LNCaP clone FGC (cell line): ENCODE measurements around the gene TMEM116.
"Not testable (repeated sequence)": the region's sequence is repeated elsewhere in the genome, so short reads cannot be mapped to it uniquely, and the experiment has no call there.

ENCODE experiments used
- DNase-seq: peaks from one replicate; pipeline ENCODE4 v3.0.0-alpha.2; 2011; ENCODE audit warnings: low read depth
- H3K4me3 ChIP-seq: 2 replicates; pipeline ENCODE4 v1.5.1; 2011; ENCODE audit warnings: mild to moderate bottlenecking, low read depth, low read length, control low read depth
- TF ChIP-seq, protein P1 (sequence below): IDR thresholded peaks from 2 replicates; pipeline ENCODE4 v1.5.1; 2012; ENCODE audit warnings: mild to moderate bottlenecking; ENCODE audit not compliant: control insufficient read depth, insufficient read depth; ENCODE audit errors: extremely low read depth

Gene TMEM116

DNA sequence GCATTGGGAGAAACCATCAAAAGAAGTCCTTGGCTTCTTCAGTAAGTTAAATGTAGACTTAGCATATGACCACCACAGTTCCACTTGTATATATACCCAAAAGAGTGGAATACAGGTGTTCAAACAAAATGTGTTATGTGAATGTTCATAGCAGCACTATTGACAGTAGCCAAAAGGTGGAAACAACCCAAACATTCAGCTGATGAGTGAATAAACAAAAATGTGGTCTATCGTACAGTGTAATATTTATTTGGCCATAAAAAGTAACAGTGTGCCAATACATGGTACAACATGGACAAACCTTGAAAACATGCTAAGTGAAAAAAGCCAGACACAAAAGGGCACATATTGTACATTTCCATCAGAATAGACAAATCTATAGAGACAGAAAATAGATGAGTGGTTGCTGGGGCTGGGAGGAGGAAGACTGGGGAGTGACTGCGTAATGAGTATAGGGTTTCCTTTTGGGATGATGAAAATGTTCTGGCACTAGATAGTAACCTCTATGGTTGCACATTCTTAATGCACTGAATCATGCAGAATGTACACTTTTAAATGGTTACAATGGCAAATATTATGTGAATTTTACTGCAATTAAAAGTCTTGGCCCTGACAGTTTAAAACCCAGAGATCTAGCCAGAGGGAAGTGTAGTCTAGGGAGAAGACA, 5.7 kb upstream of the TMEM116 start:
- peak; percentile 94 for DNase-seq
- H3K4me3 ChIP-seq = no peak overlapping the region
- TF ChIP-seq, protein P1, sequence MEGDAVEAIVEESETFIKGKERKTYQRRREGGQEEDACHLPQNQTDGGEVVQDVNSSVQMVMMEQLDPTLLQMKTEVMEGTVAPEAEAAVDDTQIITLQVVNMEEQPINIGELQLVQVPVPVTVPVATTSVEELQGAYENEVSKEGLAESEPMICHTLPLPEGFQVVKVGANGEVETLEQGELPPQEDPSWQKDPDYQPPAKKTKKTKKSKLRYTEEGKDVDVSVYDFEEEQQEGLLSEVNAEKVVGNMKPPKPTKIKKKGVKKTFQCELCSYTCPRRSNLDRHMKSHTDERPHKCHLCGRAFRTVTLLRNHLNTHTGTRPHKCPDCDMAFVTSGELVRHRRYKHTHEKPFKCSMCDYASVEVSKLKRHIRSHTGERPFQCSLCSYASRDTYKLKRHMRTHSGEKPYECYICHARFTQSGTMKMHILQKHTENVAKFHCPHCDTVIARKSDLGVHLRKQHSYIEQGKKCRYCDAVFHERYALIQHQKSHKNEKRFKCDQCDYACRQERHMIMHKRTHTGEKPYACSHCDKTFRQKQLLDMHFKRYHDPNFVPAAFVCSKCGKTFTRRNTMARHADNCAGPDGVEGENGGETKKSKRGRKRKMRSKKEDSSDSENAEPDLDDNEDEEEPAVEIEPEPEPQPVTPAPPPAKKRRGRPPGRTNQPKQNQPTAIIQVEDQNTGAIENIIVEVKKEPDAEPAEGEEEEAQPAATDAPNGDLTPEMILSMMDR = no peak

DNA sequence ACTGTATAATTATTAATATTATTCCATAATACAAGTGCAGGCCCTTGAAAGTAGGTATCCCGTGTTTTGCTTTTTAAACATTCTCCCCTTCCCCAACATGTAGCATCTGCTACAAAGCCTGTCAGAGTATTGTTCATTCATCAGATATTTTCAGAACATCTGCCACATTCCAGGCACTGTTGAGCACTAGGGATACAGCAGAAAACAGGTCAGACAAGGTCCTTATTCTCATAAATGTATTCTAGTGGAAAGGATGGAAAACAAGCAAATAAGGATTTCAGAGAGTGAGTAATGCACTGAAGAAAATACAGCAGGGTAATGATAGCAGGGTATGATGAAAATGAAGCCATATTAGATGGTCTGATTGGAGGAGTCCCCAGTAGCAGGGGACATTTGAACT, 4.1 kb upstream of the TMEM116 start:
- no peak for DNase-seq
- H3K4me3 ChIP-seq = no peak overlapping the region
- TF ChIP-seq, protein P1 = no peak

DNA sequence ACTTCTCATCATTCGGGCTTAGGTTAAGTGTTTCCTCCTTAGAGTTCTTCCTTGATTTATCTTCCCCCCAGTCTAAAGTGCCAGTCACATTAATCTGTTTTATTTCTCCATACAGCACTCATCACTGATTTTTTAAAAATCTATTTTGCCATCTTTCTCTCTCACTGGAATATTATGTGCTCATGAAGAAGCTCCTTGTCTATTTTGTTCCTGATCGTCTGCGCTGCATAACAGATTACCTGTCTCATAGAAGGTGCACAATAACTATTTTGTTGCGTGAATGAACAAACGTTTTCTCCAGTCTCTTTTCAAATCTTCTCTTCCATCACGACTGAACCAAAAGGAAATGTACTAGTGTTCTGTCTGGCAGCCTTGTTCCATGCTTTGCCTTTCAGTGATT, 3.0 kb upstream of the TMEM116 start:
- DNase-seq = no peak
- no peak overlapping the region for H3K4me3 ChIP-seq
- TF ChIP-seq, protein P1 = no peak

DNA sequence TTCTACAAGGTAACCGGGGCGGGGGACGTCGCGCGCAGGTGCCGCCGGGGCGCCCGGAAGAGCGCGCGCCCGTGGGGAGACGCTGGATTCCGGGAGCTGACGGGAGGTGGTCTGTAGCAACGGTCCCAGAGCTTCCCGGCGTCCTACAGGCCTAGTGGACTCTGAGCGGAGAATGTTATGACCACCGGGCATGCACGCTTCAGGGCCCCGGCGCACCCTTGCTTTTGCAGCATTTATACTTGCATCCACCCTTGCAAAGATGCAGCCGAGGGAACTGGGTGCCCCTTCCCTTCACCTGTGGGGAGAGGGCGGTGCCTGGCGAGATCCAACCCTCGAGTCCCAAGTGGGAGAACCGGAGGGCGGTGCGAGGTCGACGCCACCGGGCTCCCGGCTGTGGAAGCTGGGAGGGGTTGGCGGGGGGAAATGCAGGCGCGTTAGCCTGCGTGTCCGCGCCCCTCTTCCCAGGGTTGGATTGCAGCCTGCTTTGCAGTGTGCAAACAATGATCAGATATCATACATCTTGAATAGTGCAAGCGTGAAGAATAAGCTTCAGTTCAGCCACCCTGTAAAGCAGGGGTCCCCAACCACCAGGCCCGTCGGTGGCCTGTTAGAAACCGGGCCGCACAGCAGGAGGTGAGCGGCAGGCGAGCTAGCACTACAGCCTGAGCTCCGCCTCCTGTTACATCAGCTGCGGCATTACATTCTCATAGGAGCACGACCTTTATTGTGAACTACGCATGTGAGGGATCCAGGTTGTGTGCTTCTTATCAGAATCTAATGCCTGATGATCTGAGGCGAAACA, 837 bp upstream of the TMEM116 start:
- H3K4me3 ChIP-seq = peak overlapping the region; percentile 79
- TF ChIP-seq, protein P1 = no peak
- DNase-seq = peak; percentile 78

DNA sequence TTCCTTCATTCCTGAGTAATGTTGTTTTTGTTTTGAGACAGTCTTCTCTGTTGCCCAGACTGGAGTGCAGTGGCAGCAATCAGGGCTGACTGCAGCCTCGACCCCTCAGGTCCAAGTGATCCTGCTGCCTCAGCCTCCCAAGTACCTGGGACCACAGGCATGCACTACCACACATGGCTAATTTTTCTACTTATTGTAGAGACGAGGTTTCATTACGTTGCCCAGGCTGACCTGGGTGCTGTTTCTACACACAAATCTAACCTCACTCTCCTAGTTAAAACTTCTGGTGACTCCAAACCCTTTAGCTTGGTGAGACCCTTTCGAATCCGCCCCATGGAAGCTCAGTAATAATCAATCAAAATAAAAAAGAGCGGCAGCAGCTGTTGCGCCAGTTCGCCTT, 1.3 kb downstream of the TMEM116 start:
- TF ChIP-seq, protein P1 = no peak
- peak overlapping the region; percentile 79 for H3K4me3 ChIP-seq
- no peak for DNase-seq

DNA sequence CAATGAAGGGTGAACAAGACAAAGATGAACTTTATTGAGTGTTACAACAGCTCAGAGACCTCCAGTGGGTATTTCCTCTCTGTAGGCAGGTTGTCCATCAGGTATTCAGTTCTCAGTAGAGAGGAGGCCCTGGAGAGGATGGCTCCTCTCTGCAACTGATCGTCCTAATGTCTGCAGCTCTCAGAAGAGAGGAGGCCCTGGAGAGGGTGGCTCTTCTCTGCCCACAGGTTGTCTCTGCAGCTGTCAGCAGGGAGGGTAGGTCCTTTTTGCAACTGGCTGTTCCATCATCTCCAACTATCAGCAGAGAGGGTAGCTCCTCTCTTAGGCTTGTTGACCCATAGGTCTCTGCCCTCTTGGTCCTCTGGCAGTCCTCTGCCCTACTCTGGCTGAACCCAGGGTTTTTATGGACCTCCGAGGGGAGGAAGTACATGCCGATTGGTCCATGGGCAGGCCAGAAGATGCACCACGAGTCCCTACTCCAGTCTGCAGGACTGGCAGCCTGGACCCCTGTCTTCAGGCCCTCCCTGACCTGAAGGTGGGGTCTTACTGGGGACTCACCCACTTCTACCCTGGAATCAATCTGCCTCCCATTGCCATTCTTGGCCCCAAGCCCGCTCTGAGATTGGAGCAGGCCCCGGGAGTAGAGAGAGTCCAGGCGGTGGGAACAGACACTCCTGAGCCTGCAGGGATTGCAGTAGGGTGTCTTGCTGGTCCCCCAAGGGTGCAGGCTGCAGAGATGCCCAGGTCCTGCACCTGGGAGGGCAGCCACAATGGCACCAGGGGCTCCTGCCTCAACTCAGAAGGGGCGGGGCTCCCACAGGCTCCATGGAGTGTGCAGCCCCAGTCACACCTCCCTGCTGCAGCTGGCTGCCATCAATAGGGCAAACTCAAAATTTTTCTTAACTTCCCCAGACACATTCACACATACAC, 2.3 kb downstream of the TMEM116 start:
- TF ChIP-seq, protein P1 = no peak
- DNase-seq = no peak
- H3K4me3 ChIP-seq = no peak overlapping the region

DNA sequence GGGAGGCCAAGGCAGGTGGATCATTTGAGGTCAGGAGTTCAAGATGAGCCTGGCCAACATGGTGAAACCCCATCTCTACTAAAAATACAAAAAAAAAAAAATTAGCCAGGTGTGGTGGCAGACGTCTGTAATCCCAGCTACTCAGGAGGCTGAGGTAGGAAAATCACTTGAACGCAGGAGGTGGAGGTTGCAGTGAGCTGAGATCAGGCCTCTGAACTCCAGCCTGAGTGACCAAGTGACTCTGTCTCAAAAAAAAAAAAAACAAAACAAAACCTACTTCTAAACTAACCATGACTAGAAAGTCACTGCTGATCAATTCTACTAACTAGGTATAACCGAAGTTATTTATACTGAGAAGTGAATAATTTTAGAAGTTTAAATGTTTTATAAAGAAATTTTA, 3.4 kb downstream of the TMEM116 start:
- DNase-seq, H3K4me3 ChIP-seq: not testable (repeated sequence)
